Panc1 (cell line): ENCODE results near the gene ABCB6. TPM values are rescaled to one million over a fixed set of nuclear protein-coding genes. Genes with fewer than 3 reads are reported as not detected.

Experiments
- ATAC-seq: fragments of 200-7000 bp; cut with Tn5 transposase; 2 replicates; pipeline ENCODE4 v1.9.1; 2020; ENCODE audit warnings: mild to moderate bottlenecking, moderate library complexity
- BruUV-seq: library from RNA; stranded (reverse); fragments of 400-500 nt; replicated peaks from 2 replicates; lab custom pipeline; 2021; lab: Mats Ljungman, UMichigan
- CTCF ChIA-PET: fragments of 300-600 bp; sonication (Branson Sonifier 250); formaldehyde crosslinking; loops from one replicate; lab custom pipeline; 2022; ENCODE audit warnings: antibody characterized with exemption; lab: Charles Lee
- POLR2A ChIA-PET: fragments of 300-600 bp; sonication (Branson Sonifier 250); formaldehyde crosslinking; loops from one replicate; lab custom pipeline; 2022; ENCODE audit warnings: antibody characterized with exemption; lab: Charles Lee
- DNase-seq: peaks from one replicate; pipeline ENCODE4 v3.0.0-alpha.2; 2010; ENCODE audit warnings: low read depth, low spot score
- H3K27ac ChIP-seq: 2 replicates; pipeline ENCODE4 v1.5.1; 2011; ENCODE audit warnings: mild to moderate bottlenecking, low read length, inconsistent platforms
- H3K27me3 ChIP-seq: fragments of 200-500 bp; sonication (Bioruptor generic); 2 replicates; pipeline ENCODE4 v1.6.0; 2014; ENCODE audit warnings: low read length, inconsistent platforms; ENCODE audit not compliant: control insufficient read depth, insufficient read depth
- H3K36me3 ChIP-seq: fragments of 200-500 bp; sonication (Bioruptor generic); 2 replicates; pipeline ENCODE4 v1.5.1; 2014; ENCODE audit warnings: inconsistent platforms, mild to moderate bottlenecking, low read length, moderate library complexity; ENCODE audit not compliant: control insufficient read depth, insufficient read depth
- H3K4me1 ChIP-seq: 2 replicates; pipeline ENCODE4 v1.5.1; 2011; ENCODE audit warnings: inconsistent platforms, mild to moderate bottlenecking, low read length, moderate library complexity; ENCODE audit not compliant: control insufficient read depth, insufficient read depth
- H3K4me3 ChIP-seq, 2 experiments: 2 replicates each; pipeline ENCODE4 v1.5.1; 2011 to 2012; ENCODE audit warnings: low read depth in 2 of 2, low read length in 2 of 2, mild to moderate bottlenecking in 2 of 2, inconsistent platforms in 1 of 2, moderate library complexity in 1 of 2
- H3K9me3 ChIP-seq: fragments of 200-500 bp; sonication (Bioruptor generic); 2 replicates; pipeline ENCODE4 v1.5.1; 2014; ENCODE audit warnings: low read depth, mild to moderate bottlenecking, inconsistent platforms, low read length, moderate library complexity; ENCODE audit not compliant: control insufficient read depth, insufficient read depth
- CTCF ChIP-seq: fragments of 450-650 bp; IDR thresholded peaks from 2 replicates; pipeline ENCODE4 v1.5.1; 2017; ENCODE audit warnings: mild to moderate bottlenecking
- POLR2AphosphoS5 ChIP-seq: IDR thresholded peaks from 2 replicates; pipeline ENCODE4 v1.6.1; 2012; ENCODE audit warnings: mild to moderate bottlenecking, low read depth, low read length, moderate library complexity
- REST ChIP-seq, 2 experiments: IDR thresholded peaks; 2 replicates each; pipeline ENCODE4 v1.6.1; 2011 to 2012; ENCODE audit warnings: low read depth in 2 of 2, control low read depth in 1 of 2, low read length in 1 of 2, mild to moderate bottlenecking in 1 of 2, moderate library complexity in 1 of 2; ENCODE audit not compliant: insufficient read depth in 1 of 2
- SIN3A ChIP-seq: IDR thresholded peaks from 2 replicates; pipeline ENCODE4 v1.6.1; 2012; ENCODE audit warnings: low read depth, mild to moderate bottlenecking, low read length, moderate library complexity, borderline replicate concordance; ENCODE audit not compliant: insufficient read depth
- TCF7L2 ChIP-seq: IDR thresholded peaks from 2 replicates; pipeline ENCODE4 v1.6.1; 2011; ENCODE audit warnings: mild to moderate bottlenecking, low read depth, low read length, inconsistent platforms
- in situ Hi-C: cut with HindIII; loops from 2 replicates; pipeline ENCODE4 v1.10.0; 2016; ENCODE audit warnings: low sequenced_read_pairs, low pct_unique_long_range_greater_than_20kb
- intact Hi-C: fragments of 100-400 bp; cut with micrococcal nuclease; formaldehyde crosslinking; loops from one replicate; pipeline ENCODE4 v1.10.0; 2022; ENCODE audit not compliant: unreplicated experiment
- total RNA-seq: library from RNA; stranded (reverse); gene quantifications from one replicate; pipeline ENCODE4 v1.2.1, GENCODE V29; 2021; ENCODE audit not compliant: unreplicated experiment

The ABCB6 gene
- total RNA-seq, 1 experiment from 2014 or later = 19.0 TPM

- no peaks in the 10 kb centered on the region for H3K9me3 ChIP-seq
- ChIA-PET CTCF (no interaction called here), POLR2A (no interaction called here)
- TF ChIP-seq CTCF (no peak), POLR2AphosphoS5 (no peak), TCF7L2 (no peak), REST (IDR thresholded peaks at IDR 0.05; ENCODE audit: insufficient read depth in 1 of 2, low read depth in 2 of 2, low read length in 1 of 2) (no peak), SIN3A (no peak)
- H3K4me3 ChIP-seq = no peak overlapping the region
- ATAC-seq (no peak), DNase-seq (no peak)
- H3K4me1 ChIP-seq = peaks cover 10% of the 10 kb centered on the region
- peaks cover 5% of the 10 kb centered on the region; the same call in 1 of the 2 replicates for H3K36me3 ChIP-seq
- no peaks in the 10 kb centered on the region for H3K27me3 ChIP-seq
- H3K27ac ChIP-seq = no peak overlapping the region; the same call in 1 of the 2 replicates
- intact Hi-C loops (loop anchor here (10.0 kb wide), 1 partner anchor 55 kb away; the partner anchor contains the start of gene NHEJ1), in situ Hi-C loops (no loop called here)
- BruUV-seq = no TSS peak
Measured at GRCh38 chr2:219219784-219220532, 1.2 kb upstream of the ABCB6 start.

GRCh38 chr2:219218217-219218731, 484 bp downstream of the ABCB6 start:
- CTCF ChIA-PET = interaction anchor here (0.8 kb wide), 1 partner anchor 31 kb away, joined by 6 read pairs; no protein-coding TSS in a partner anchor
- Histone ChIP-seq H3K27me3 (no peaks in the 10 kb centered on the region), H3K36me3 (0 out of 2 replicates have a peak, but pooled peaks cover 2% of the 10 kb centered on the region), H3K9me3 (no peaks in the 10 kb centered on the region), H3K27ac (peak overlapping the region; percentile 77), H3K4me1 (peaks cover 10% of the 10 kb centered on the region), H3K4me3 (peak overlapping the region; percentile 59 to 67)
- no peak for DNase-seq
- intact Hi-C loops = loop anchor here (10.0 kb wide), 1 partner anchor 53 kb away; the partner anchor contains the start of gene NHEJ1
- POLR2A ChIA-PET = no interaction called here
- in situ Hi-C loops = no loop called here
- BruUV-seq = no TSS peak
- ATAC-seq = peak; percentile 89
- TF ChIP-seq SIN3A (0 out of 2 replicates have a peak, but pooled peaks have one; percentile 63), REST (IDR thresholded peaks at IDR 0.05; ENCODE audit: insufficient read depth in 1 of 2, low read depth in 2 of 2, low read length in 1 of 2) (peak; percentile 89 to 91), TCF7L2 (no peak)
